ENCODE data around the gene PRRT4.

DNA sequence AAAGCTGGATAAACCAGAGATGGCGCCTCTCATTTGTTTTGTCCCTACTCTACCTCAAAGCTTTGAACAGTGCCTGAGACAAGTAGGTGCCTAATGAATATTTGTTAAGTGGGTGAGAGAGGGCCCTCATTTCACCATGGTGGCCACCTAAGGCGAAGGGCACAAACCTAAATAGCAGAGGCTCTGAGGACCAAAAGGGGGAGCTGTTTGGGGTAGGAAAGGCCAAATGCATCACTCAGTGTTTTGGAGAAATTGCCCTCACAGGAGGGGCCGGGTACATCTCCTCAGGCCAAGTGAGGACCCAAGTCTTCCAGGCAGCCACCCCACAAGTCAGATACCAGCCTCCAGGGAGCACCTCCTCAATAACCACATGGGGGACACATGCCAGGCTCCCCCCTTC is 34.3 kb upstream of the PRRT4 start:
- TF ChIP-seq, protein P1, sequence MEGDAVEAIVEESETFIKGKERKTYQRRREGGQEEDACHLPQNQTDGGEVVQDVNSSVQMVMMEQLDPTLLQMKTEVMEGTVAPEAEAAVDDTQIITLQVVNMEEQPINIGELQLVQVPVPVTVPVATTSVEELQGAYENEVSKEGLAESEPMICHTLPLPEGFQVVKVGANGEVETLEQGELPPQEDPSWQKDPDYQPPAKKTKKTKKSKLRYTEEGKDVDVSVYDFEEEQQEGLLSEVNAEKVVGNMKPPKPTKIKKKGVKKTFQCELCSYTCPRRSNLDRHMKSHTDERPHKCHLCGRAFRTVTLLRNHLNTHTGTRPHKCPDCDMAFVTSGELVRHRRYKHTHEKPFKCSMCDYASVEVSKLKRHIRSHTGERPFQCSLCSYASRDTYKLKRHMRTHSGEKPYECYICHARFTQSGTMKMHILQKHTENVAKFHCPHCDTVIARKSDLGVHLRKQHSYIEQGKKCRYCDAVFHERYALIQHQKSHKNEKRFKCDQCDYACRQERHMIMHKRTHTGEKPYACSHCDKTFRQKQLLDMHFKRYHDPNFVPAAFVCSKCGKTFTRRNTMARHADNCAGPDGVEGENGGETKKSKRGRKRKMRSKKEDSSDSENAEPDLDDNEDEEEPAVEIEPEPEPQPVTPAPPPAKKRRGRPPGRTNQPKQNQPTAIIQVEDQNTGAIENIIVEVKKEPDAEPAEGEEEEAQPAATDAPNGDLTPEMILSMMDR (conservative IDR thresholded peaks at IDR 0.05; ENCODE audit: low read depth, low read length): no peak
- TF ChIP-seq POLR2A (IDR thresholded peaks at IDR 0.05; ENCODE audit: low read depth, low read length) (no peak), MAZ (IDR thresholded peaks at IDR 0.05; ENCODE audit: borderline replicate concordance, low read depth, low read length) (no peak), MXI1 (IDR thresholded peaks at IDR 0.05; ENCODE audit: borderline replicate concordance, low read depth, low read length) (no peak), RAD21 (IDR thresholded peaks at IDR 0.05; ENCODE audit: low read length) (no peak), SMC3 (IDR thresholded peaks at IDR 0.05; ENCODE audit: low read depth, low read length) (no peak), RFX5 (IDR thresholded peaks at IDR 0.05; ENCODE audit: low read depth, low read length) (no peak), CHD1 (IDR thresholded peaks at IDR 0.05; ENCODE audit: low read depth, low read length) (no peak), NFE2L2 (IDR thresholded peaks at IDR 0.05; ENCODE audit: low read depth, low read length) (no peak), CEBPB (IDR thresholded peaks at IDR 0.05; ENCODE audit: low read depth, low read length) (no peak)
- TF ChIP-seq, protein P2, sequence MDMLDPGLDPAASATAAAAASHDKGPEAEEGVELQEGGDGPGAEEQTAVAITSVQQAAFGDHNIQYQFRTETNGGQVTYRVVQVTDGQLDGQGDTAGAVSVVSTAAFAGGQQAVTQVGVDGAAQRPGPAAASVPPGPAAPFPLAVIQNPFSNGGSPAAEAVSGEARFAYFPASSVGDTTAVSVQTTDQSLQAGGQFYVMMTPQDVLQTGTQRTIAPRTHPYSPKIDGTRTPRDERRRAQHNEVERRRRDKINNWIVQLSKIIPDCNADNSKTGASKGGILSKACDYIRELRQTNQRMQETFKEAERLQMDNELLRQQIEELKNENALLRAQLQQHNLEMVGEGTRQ (IDR thresholded peaks at IDR 0.05; ENCODE audit: low read depth, low read length): no peak
- TF ChIP-seq, protein P3, sequence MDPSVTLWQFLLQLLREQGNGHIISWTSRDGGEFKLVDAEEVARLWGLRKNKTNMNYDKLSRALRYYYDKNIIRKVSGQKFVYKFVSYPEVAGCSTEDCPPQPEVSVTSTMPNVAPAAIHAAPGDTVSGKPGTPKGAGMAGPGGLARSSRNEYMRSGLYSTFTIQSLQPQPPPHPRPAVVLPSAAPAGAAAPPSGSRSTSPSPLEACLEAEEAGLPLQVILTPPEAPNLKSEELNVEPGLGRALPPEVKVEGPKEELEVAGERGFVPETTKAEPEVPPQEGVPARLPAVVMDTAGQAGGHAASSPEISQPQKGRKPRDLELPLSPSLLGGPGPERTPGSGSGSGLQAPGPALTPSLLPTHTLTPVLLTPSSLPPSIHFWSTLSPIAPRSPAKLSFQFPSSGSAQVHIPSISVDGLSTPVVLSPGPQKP (IDR thresholded peaks at IDR 0.05; ENCODE audit: borderline replicate concordance, low read depth, low read length): no peak

Data from IMR-90 (cell line).